Hepatic stellate cell (primary cell): ENCODE results near the gene SRF.

ENCODE experiments used
- DNase-seq: peaks from one replicate; pipeline ENCODE4 v3.0.0; 2011; ENCODE audit warnings: low spot score

SRF gene

GRCh38 chr6:43147691-43148477 is 23.2 kb upstream of the SRF start:
- no peak for DNase-seq

GRCh38 chr6:43149265-43149664 is 21.8 kb upstream of the SRF start:
- no peak for DNase-seq

- DNase-seq = no peak
These were observed 20.9 kb upstream of the SRF start for GRCh38 chr6:43150051-43150751.

- DNase-seq = no peak
These were observed 11.5 kb upstream of the SRF start for GRCh38 chr6:43159599-43159998.

- DNase-seq = no peak
These were observed 7.2 kb upstream of the SRF start for GRCh38 chr6:43163899-43164298.

- peak; percentile 92 for DNase-seq
These were observed 595 bp upstream of the SRF start for GRCh38 chr6:43170417-43170930.

- no peak for DNase-seq
These were observed 636 bp downstream of the SRF start for GRCh38 chr6:43171707-43172103.

GRCh38 chr6:43172104-43173007 is 1.3 kb downstream of the SRF start:
- peak; percentile 32 for DNase-seq

GRCh38 chr6:43173591-43174262 is 2.7 kb downstream of the SRF start:
- no peak for DNase-seq

- peak; percentile 100 for DNase-seq
These were observed 3.4 kb downstream of the SRF start for GRCh38 chr6:43174263-43175112.

- DNase-seq = no peak
These were observed 4.8 kb downstream of the SRF start for GRCh38 chr6:43175676-43176422.

- no peak for DNase-seq
These were observed 5.3 kb downstream of the SRF start for GRCh38 chr6:43176423-43176786.

GRCh38 chr6:43178150-43178549 is 7.1 kb downstream of the SRF start:
- DNase-seq = no peak

- DNase-seq = no peak
These were observed 8.1 kb downstream of the SRF start for GRCh38 chr6:43178951-43179830.

- DNase-seq = no peak
These were observed 9.0 kb downstream of the SRF start for GRCh38 chr6:43180058-43180457.

- DNase-seq = no peak
These were observed 9.9 kb downstream of the SRF start for GRCh38 chr6:43180985-43181384.

- DNase-seq = no peak
These were observed 10.5 kb downstream of the SRF start for GRCh38 chr6:43181621-43181941.

GRCh38 chr6:43181942-43182860 is 11.1 kb downstream of the SRF start, which contains the start of gene CUL9:
Gene CUL9 (plus strand): TSS chr6:43182196. CDS start chr6:43184311, 2,115 bp downstream.
- peak; percentile 84 for DNase-seq
